ENCODE data around the gene SYNE3.

SYNE3 gene

GRCh38 chr14:95507174-95507573 is 9.3 kb downstream of the SYNE3 start:
- Mint-ChIP-seq H3K9me3 (no peaks in the 10 kb centered on the region), H3K27ac (peak overlapping the region; percentile 47), H3K36me3 (peaks cover 39% of the 10 kb centered on the region), H3K4me1 (peaks cover 96% of the 10 kb centered on the region), H3K4me3 (no peak overlapping the region), H3K27me3 (no peaks in the 10 kb centered on the region)
- ATAC-seq: no peak

- ATAC-seq: peak; percentile 49
- Mint-ChIP-seq H3K4me3 (peak overlapping the region; percentile 5), H3K36me3 (peaks cover 44% of the 10 kb centered on the region), H3K9me3 (no peaks in the 10 kb centered on the region), H3K27ac (peak overlapping the region; percentile 96), H3K27me3 (no peaks in the 10 kb centered on the region), H3K4me1 (peaks cover 100% of the 10 kb centered on the region)
Observed at GRCh38 chr14:95505030-95505589, 11.3 kb downstream of the SYNE3 start.

GRCh38 chr14:95504135-95505029 is 12.1 kb downstream of the SYNE3 start:
- peak overlapping the region; percentile 96 for H3K27ac Mint-ChIP-seq
- no peaks in the 10 kb centered on the region for H3K9me3 Mint-ChIP-seq
- peak overlapping the region; percentile 59 for H3K4me3 Mint-ChIP-seq
- H3K27me3 Mint-ChIP-seq: no peaks in the 10 kb centered on the region
- H3K4me1 Mint-ChIP-seq: peaks cover 100% of the 10 kb centered on the region
- ATAC-seq: peak; percentile 76
- peaks cover 40% of the 10 kb centered on the region for H3K36me3 Mint-ChIP-seq

- Mint-ChIP-seq H3K4me1 (peaks cover 100% of the 10 kb centered on the region), H3K36me3 (peaks cover 44% of the 10 kb centered on the region), H3K4me3 (no peak overlapping the region), H3K9me3 (no peaks in the 10 kb centered on the region), H3K27me3 (no peaks in the 10 kb centered on the region), H3K27ac (peak overlapping the region; percentile 96)
- ATAC-seq: peak; percentile 65
Observed at GRCh38 chr14:95503365-95504134, 12.9 kb downstream of the SYNE3 start.

GRCh38 chr14:95502381-95502950 is 14.0 kb downstream of the SYNE3 start:
- no peak for ATAC-seq
- H3K36me3 Mint-ChIP-seq: peaks cover 40% of the 10 kb centered on the region
- no peak overlapping the region for H3K4me3 Mint-ChIP-seq
- no peaks in the 10 kb centered on the region for H3K9me3 Mint-ChIP-seq
- peak overlapping the region; percentile 96 for H3K27ac Mint-ChIP-seq
- H3K4me1 Mint-ChIP-seq: peaks cover 96% of the 10 kb centered on the region
- no peaks in the 10 kb centered on the region for H3K27me3 Mint-ChIP-seq

GRCh38 chr14:95500772-95501401 is 15.6 kb downstream of the SYNE3 start:
- Mint-ChIP-seq H3K4me1 (peaks cover 96% of the 10 kb centered on the region), H3K27me3 (no peaks in the 10 kb centered on the region), H3K4me3 (peak overlapping the region; percentile 52), H3K36me3 (peaks cover 30% of the 10 kb centered on the region), H3K9me3 (no peaks in the 10 kb centered on the region), H3K27ac (peak overlapping the region; percentile 71)
- no peak for ATAC-seq

GRCh38 chr14:95500201-95500681 is 16.2 kb downstream of the SYNE3 start:
- peak overlapping the region; percentile 71 for H3K27ac Mint-ChIP-seq
- H3K4me3 Mint-ChIP-seq: no peak overlapping the region
- ATAC-seq: no peak
- peaks cover 30% of the 10 kb centered on the region for H3K36me3 Mint-ChIP-seq
- no peaks in the 10 kb centered on the region for H3K27me3 Mint-ChIP-seq
- H3K4me1 Mint-ChIP-seq: peaks cover 96% of the 10 kb centered on the region
- no peaks in the 10 kb centered on the region for H3K9me3 Mint-ChIP-seq

GRCh38 chr14:95499354-95499750 is 17.1 kb downstream of the SYNE3 start:
- peak overlapping the region; percentile 71 for H3K27ac Mint-ChIP-seq
- peak overlapping the region; percentile 24 for H3K4me3 Mint-ChIP-seq
- H3K27me3 Mint-ChIP-seq: no peaks in the 10 kb centered on the region
- H3K9me3 Mint-ChIP-seq: no peaks in the 10 kb centered on the region
- H3K4me1 Mint-ChIP-seq: peaks cover 96% of the 10 kb centered on the region
- peaks cover 28% of the 10 kb centered on the region for H3K36me3 Mint-ChIP-seq
- no peak for ATAC-seq

GRCh38 chr14:95498622-95499353 is 17.7 kb downstream of the SYNE3 start:
- ATAC-seq: no peak
- peaks cover 30% of the 10 kb centered on the region for H3K36me3 Mint-ChIP-seq
- no peak overlapping the region for H3K4me3 Mint-ChIP-seq
- H3K9me3 Mint-ChIP-seq: no peaks in the 10 kb centered on the region
- no peaks in the 10 kb centered on the region for H3K27me3 Mint-ChIP-seq
- peaks cover 96% of the 10 kb centered on the region for H3K4me1 Mint-ChIP-seq
- H3K27ac Mint-ChIP-seq: peak overlapping the region; percentile 71

GRCh38 chr14:95497561-95498011 is 18.9 kb downstream of the SYNE3 start:
- H3K4me1 Mint-ChIP-seq: peaks cover 84% of the 10 kb centered on the region
- H3K27ac Mint-ChIP-seq: peak overlapping the region; percentile 91
- peaks cover 28% of the 10 kb centered on the region for H3K36me3 Mint-ChIP-seq
- H3K9me3 Mint-ChIP-seq: no peaks in the 10 kb centered on the region
- no peak overlapping the region for H3K4me3 Mint-ChIP-seq
- ATAC-seq: no peak
- no peaks in the 10 kb centered on the region for H3K27me3 Mint-ChIP-seq

GRCh38 chr14:95496690-95497259 is 19.7 kb downstream of the SYNE3 start:
- H3K36me3 Mint-ChIP-seq: peaks cover 32% of the 10 kb centered on the region
- no peaks in the 10 kb centered on the region for H3K9me3 Mint-ChIP-seq
- no peaks in the 10 kb centered on the region for H3K27me3 Mint-ChIP-seq
- no peak for ATAC-seq
- H3K27ac Mint-ChIP-seq: peak overlapping the region; percentile 91
- peak overlapping the region; percentile 22 for H3K4me3 Mint-ChIP-seq
- H3K4me1 Mint-ChIP-seq: peaks cover 78% of the 10 kb centered on the region

- Mint-ChIP-seq H3K9me3 (no peaks in the 10 kb centered on the region), H3K4me3 (peak overlapping the region; percentile 22), H3K4me1 (peaks cover 78% of the 10 kb centered on the region), H3K27ac (peak overlapping the region; percentile 91), H3K27me3 (no peaks in the 10 kb centered on the region), H3K36me3 (peaks cover 32% of the 10 kb centered on the region)
- peak; percentile 49 for ATAC-seq
Observed at GRCh38 chr14:95496111-95496681, 20.3 kb downstream of the SYNE3 start.

GRCh38 chr14:95495538-95496025 is 20.9 kb downstream of the SYNE3 start:
- H3K4me3 Mint-ChIP-seq: peak overlapping the region; percentile 8
- peak; percentile 96 for ATAC-seq
- peak overlapping the region; percentile 91 for H3K27ac Mint-ChIP-seq
- H3K36me3 Mint-ChIP-seq: peaks cover 25% of the 10 kb centered on the region
- H3K4me1 Mint-ChIP-seq: peaks cover 78% of the 10 kb centered on the region
- H3K27me3 Mint-ChIP-seq: no peaks in the 10 kb centered on the region
- no peaks in the 10 kb centered on the region for H3K9me3 Mint-ChIP-seq
